HK-2 (cell line): ENCODE data around the gene PACSIN2.

Source experiments
- DNase-seq: peaks from one replicate; pipeline ENCODE4 v3.0.0-alpha.2; 2018; ENCODE audit not compliant: unreplicated experiment

Gene PACSIN2

GRCh38 chr22:42907404-42908373 is 107.3 kb downstream of the PACSIN2 start:
- no peak for DNase-seq

- DNase-seq: no peak
Measured at GRCh38 chr22:42906605-42907348, 108.2 kb downstream of the PACSIN2 start.

- no peak for DNase-seq
Measured at GRCh38 chr22:42905702-42906183, 109.2 kb downstream of the PACSIN2 start.

- no peak for DNase-seq
Measured at GRCh38 chr22:42905217-42905616, 109.7 kb downstream of the PACSIN2 start.

GRCh38 chr22:42904050-42904449 is 110.9 kb downstream of the PACSIN2 start:
- DNase-seq: no peak

- DNase-seq: no peak
Measured at GRCh38 chr22:42902875-42903510, 112.0 kb downstream of the PACSIN2 start.

- DNase-seq: no peak
Measured at GRCh38 chr22:42901790-42902508, 113.0 kb downstream of the PACSIN2 start.

- no peak for DNase-seq
Measured at GRCh38 chr22:42897960-42898359, 117.0 kb downstream of the PACSIN2 start.

GRCh38 chr22:42895541-42895981 is 119.4 kb downstream of the PACSIN2 start:
- DNase-seq: no peak

- no peak for DNase-seq
Measured at GRCh38 chr22:42895087-42895486, 119.9 kb downstream of the PACSIN2 start.

GRCh38 chr22:42893371-42894150 is 121.4 kb downstream of the PACSIN2 start:
- no peak for DNase-seq

- DNase-seq: no peak
Measured at GRCh38 chr22:42892571-42893316, 122.2 kb downstream of the PACSIN2 start.

GRCh38 chr22:42892156-42892555 is 122.8 kb downstream of the PACSIN2 start:
- no peak for DNase-seq

GRCh38 chr22:42891696-42892095 is 123.3 kb downstream of the PACSIN2 start:
- no peak for DNase-seq

- DNase-seq: no peak
Measured at GRCh38 chr22:42891008-42891407, 123.9 kb downstream of the PACSIN2 start.

GRCh38 chr22:42889304-42889703 is 125.6 kb downstream of the PACSIN2 start:
- no peak for DNase-seq

- no peak for DNase-seq
Measured at GRCh38 chr22:42887523-42888507, 127.1 kb downstream of the PACSIN2 start.

GRCh38 chr22:42887120-42887519 is 127.8 kb downstream of the PACSIN2 start:
- DNase-seq: no peak

GRCh38 chr22:42885446-42885845 is 129.5 kb downstream of the PACSIN2 start:
- no peak for DNase-seq
